Stimulated activated CD8-positive, alpha-beta memory T cell treated with anti-CD3 and anti-CD28 coated beads, Interleukin-12 subunit alpha, Interleukin-12 subunit beta, amount 100 ng/mL, for 4 hours (primary cell): ENCODE data around the gene HABP2.
A peak's percentile ranks its signal among the peaks of the same experiment; 100 is the strongest.

Experiments used
- DNase-seq: peaks from one replicate; pipeline ENCODE4 v3.0.0-alpha.2; 2020; ENCODE audit warnings: low read depth

The HABP2 gene

GRCh38 chr10:113557903-113558321, 5.1 kb downstream of the HABP2 start:
- no peak for DNase-seq

- no peak for DNase-seq
Measured at GRCh38 chr10:113560071-113560470, 7.2 kb downstream of the HABP2 start.

- no peak for DNase-seq
Measured at GRCh38 chr10:113561214-113561613, 8.4 kb downstream of the HABP2 start.

GRCh38 chr10:113562069-113562468, 9.2 kb downstream of the HABP2 start:
- no peak for DNase-seq

- DNase-seq: no peak
Measured at GRCh38 chr10:113562704-113563103, 9.9 kb downstream of the HABP2 start.

DNA sequence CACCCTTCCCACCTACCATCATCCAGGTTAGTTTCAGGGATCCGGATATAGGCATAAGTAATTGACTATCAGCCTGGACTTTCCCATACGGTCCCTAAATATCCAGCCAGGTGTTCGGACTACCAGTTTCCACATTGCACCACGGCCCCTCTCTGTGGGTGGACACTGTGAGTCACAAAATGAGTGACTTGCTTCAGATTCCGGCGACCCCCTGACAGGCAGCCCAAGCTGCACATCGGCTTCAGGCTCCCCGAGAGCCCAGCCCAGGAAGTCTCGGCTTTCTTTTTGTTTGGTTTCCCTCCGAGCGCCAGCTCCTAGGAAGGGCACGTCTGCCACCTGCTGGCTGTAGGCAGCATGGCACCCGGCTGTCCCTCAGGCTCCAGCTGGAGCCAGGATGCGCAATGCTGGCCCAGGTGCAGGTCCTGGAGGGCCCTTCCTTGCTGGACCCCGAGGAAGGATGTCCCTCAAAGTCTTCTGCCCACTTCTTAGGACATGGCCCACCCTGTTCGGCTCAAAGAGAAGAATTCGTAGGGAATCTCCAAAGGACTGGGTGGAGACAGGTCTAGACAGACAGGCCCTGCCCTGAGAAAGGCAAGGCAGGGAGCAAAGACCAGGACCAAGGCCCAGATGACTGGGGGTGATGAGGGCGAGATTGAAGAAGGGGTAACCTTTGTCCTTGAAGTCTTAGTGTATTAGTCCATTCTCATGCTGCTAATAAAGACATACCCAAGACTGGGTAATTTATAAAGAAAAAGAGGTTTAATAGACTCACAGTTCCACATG, 10.6 kb downstream of the HABP2 start:
- peak; percentile 29 for DNase-seq

DNA sequence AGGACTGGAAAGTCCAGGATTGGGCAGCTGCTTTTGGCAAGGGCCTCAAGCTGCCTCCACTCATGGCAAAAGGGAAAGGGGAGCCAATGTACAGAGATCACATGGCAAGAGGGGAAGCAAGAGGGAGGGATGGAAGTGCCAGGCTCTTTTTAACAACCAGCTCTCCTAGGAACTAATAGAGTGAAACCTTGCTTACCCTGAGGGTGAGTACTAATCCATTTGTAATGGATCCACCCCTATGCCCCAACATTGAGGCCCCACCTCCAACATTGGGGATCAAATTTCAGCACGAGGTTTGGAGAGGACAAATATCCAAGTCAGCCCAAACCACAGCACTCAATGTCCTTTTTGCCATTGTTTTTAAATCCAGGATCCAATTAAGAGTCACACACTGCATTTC, 12.5 kb downstream of the HABP2 start:
- DNase-seq: no peak

GRCh38 chr10:113566888-113567287, 14.0 kb downstream of the HABP2 start:
- DNase-seq: no peak

DNA sequence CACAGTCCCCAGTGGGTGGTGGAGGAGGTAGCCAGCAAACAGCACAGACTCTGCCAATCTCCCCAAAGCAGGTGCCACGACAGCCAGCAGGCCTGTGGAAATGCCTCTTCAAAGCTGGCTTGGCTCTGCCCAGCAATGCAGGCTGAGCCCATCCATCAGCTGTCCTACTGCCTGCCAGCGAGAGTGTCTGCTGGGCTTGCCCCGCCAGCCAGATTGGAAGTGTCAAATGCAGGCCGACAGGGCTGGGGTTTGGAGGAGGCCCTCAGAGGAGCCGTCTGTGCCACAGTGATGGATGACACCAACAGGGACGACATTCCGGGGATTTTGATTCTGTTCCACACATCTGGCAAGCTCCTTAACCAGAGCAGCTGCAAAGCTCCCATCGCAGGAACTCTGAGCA, 16.7 kb downstream of the HABP2 start:
- no peak for DNase-seq

DNA sequence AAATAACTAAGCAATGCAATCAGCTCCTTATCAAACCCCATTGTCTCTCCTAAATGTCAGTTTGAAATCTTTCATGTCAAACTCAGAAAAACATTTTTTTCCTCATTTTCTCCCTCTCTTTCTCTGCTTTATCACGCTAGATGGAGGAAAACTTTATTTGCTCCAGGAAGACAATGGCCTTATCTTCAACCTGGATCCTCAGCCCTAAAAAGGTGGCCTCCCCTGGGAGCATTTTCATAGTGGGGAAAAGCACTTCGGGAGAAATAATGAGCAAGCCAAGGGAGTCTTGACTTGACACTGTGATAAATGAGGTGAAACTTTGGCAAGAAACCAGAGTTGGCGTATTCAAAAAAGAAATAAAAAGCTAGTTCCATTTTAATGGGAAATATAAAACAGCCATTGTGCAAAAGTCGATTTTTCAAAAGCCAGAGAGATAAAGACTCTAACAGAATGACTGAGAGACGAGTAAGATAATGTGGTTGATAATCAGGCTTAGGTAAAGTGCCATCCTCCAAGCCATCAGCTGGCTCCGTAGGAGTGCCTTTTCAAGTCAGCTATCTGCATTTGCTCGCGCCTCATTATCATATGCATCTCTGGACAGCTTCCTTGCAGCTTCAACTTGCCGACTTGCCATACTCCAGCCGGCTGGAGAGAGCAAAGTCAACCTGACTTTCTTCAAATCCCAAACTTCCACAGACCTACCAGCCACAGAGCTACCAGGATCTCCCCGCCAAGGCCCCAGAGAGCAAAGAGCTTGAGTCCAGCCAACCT, 19.9 kb downstream of the HABP2 start:
- DNase-seq: no peak

DNA sequence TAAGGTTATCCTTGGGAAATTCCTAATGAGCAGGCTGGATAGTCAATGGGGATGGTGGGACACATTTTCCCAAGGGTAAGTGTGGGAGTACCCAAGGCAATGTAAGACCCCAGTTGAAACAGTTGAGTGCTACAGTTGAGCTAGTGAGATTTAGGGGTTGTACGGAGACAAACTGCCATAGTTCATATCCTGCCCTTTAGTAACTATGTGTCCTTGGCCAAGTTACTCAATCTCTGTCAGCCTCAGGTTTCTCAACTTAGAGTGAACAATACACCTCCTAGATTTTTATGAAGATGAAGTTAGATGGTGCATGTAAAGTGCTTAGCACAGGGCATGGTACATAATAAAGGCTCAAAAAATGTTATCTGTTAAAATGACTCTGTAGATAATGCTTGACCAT, 20.5 kb downstream of the HABP2 start:
- DNase-seq: no peak

GRCh38 chr10:113576852-113577251, 24.0 kb downstream of the HABP2 start:
- DNase-seq: no peak

DNA sequence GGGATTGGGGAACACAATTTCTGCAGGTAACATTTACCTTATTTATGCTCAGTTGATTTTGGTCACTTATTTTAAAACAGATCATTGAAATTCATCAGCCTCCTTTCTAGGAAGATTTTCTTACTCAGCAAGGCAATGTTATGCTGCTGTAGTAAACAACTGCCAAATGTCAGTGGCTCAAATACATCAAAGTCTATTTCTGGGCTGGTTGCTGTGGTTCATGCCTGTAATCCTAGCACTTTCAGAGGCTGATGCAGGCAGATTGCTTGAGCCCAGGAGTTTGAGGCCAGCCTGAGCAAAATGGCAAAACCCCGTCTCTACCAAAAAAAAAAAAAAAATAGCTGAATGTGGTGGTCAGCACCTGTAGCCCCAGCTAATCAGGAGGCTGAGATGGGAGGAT, 25.9 kb downstream of the HABP2 start:
- DNase-seq: no peak

DNA sequence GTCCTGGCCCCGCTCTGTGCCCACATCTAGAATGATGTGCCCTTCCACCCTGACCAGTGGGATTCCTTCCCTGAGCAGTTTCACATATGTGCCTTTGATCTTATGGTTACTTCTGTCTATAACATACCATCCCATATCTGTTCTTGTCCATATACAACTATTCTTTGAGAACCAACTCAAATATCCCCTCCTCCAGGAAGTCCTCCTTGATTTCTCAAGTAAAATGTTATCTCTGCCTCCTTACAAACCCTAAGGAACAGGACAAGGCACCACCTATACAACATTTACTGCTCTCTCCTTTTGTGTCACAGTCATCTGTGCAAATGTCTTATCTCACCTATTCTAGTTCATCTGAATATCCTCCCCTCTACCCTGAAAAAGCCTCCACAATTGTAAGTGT, 28.2 kb downstream of the HABP2 start:
- no peak for DNase-seq

- no peak for DNase-seq
Measured at GRCh38 chr10:113583571-113583970, 30.7 kb downstream of the HABP2 start.

DNA sequence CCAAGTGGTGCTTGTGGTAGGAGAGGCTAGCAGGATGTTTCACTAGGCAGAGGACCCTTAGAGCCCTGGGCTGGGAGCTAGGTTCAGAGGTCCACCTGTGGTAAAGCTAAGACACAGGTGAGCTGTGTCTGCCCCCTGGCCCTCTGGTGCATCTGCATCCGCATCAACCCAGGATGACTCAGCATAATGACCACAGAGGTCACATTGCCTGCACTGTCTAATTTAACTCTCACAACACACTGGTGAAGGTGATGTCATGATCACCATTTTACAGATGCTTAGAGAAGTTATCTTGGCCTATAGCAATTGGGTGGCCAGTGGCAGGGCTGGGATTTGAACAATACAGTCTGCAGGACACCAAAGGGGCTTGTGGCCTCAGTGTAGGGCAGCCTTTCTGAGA, 33.1 kb downstream of the HABP2 start:
- no peak for DNase-seq

- DNase-seq: no peak
Measured at GRCh38 chr10:113589201-113589770, 36.4 kb downstream of the HABP2 start.

DNA sequence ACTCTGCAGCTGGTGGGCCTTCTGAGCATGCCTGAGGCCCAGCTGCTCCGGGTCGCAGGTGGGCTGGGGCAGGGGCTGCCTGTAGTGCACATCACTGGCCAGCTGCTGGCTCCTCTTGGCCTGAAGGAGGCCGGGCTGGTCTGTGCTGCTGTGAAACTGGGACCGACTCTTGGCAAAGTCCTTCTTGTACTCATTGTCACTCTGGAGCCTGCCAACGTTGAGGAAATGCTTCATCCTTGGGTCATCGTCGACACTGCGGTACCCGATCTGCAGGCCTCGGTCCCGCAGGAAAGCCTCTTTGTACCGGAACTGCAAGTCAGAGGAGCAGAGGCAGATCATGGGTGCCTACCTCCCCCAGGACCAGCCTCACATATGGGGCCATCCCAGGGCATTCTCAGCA, 37.7 kb downstream of the HABP2 start:
- DNase-seq: no peak

DNA sequence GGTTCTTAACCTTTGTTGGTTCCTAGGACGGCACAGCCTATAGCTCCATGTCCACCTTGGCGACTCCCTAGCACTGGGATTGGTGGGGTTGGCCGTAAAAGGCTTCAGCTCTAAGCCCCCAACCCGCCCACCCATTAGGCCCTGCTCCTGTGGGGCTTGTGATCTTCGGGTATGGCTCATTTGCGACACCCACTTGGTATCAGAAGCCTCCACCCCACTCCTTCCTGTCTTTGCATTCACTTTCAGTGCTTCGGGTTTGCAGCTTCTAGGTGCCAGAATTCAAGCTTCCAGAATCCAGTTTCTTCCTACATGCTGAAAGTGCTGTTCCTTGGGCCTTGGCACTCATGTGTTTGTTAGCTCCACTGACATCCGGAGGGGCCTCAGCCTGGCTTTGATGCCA, 39.5 kb downstream of the HABP2 start:
- no peak for DNase-seq

GRCh38 chr10:113594652-113595051, 41.8 kb downstream of the HABP2 start:
- DNase-seq: no peak

- no peak for DNase-seq
Measured at GRCh38 chr10:113600569-113600968, 47.7 kb downstream of the HABP2 start.

DNA sequence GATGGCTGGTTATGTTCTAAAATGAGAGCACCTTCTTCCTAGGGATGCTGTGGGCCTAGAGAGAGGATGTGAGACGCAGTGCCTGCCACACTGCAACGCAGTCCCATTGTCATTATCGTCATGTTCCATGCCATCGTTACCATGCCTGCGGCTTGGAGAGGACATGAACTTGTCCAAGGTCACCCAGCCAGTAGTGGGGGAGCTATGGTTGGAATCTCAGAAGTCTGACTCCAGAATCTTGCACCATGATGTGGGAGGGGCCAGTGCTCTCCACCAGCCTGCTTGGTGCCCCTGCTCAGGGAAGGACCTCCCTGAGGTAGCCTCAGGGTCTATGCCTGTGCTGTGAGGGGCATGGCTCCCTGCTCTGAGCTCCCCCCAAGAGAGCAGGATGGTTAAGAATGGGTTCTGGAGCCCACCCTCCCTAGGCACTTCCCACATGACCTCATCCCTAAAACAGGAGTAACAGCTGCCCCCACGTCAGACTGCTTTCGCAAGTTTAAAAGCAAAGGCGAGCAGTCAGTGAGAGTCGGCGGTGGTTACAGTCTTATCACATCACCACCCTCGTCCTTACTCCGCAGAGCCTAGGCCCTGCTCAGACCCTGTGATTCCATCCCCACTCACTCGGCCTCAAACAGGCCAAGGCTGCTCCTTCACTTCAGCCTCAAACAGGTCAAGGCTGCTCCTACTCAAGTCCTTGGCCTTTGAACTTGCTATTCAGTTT, 50.4 kb downstream of the HABP2 start:
- DNase-seq: no peak

DNA sequence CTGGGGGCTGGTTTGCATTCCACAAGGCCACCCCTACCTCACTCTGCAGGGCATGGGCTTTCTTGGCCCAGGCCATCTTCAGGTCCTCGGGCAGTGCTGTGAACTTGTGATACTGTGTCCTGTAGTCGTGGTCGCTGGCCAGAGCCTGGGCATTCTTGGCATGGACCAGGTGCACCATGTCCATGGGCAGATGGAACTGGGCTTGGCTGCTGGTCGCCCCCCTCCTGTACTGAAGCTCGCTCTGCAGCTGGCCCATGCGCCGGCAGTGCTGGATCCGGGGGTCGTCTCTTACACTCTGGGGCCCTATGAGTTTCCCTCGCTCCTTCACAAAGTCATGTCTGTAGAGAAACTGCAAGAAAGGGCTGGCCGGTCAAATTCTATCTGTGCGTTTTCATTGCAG, 51.7 kb downstream of the HABP2 start:
- DNase-seq: no peak
